Adrenal gland (tissue), 12 donors: ENCODE measurements around the gene ZNF576. TPM values are rescaled to one million over a fixed set of nuclear protein-coding genes. Genes with fewer than 3 reads are reported as not detected.

Experiments used
- DNase-seq, 7 donors: peaks; one replicate each; pipeline ENCODE4 v3.0.0-alpha.2; 2019 to 2020
- H3K27ac ChIP-seq, 5 donors: fragments of 200-600 bp; sonication (generic) in 4 of 5; 1 replicate in 3 of 5; 2 replicates in 2 of 5; pipeline versions ENCODE4 v1.5.1 to v1.8.0; 2016 to 2020; ENCODE audit warnings: mild to moderate bottlenecking in 1 of 5
- H3K27me3 ChIP-seq: fragments of 200-600 bp; 2 replicates; pipeline ENCODE4 v1.8.0; 2021
- H3K36me3 ChIP-seq, 2 donors: fragments of 200-600 bp; replicated peaks in 1 of 2; 1 replicate in 1 of 2; 2 replicates in 1 of 2; pipeline versions ENCODE4 v1.5.1 to v1.8.0; 2018 to 2022
- H3K4me1 ChIP-seq, 2 donors: fragments of 200-600 bp; replicated peaks in 1 of 2; 1 replicate in 1 of 2; 2 replicates in 1 of 2; pipeline versions ENCODE4 v1.5.1 to v1.8.0; 2018 to 2021
- H3K4me3 ChIP-seq, 4 donors: fragments of 200-600 bp; sonication (generic) in 3 of 4; one replicate each; pipeline ENCODE4 v1.5.1; 2016 to 2018
- H3K9me3 ChIP-seq, 3 donors: fragments of 200-600 bp; sonication (generic) in 1 of 3; replicated peaks in 1 of 3; 1 replicate in 2 of 3; 2 replicates in 1 of 3; pipeline versions ENCODE4 v1.5.1 to v1.8.0; 2016 to 2021
- POLR2A ChIP-seq, 2 donors: fragments of 450-650 bp; IDR thresholded peaks; one replicate each; pipeline ENCODE4 v1.6.1; 2017; ENCODE audit warnings: antibody characterized with exemption in 2 of 2, mild to moderate bottlenecking in 2 of 2, moderate library complexity in 1 of 2
- WGBS, 4 donors: extraction: QIAGEN DNeasy Blood & Tissue Kit in 2 of 4; methylation state at CpG; one replicate each; pipeline versions ENCODE4 v1.1.5 to v1.1.7; 2013 to 2017; 5-methylcytosine and 5-hydroxymethylcytosine counted together
- intact Hi-C, 2 donors: fragments of 100-400 bp; cut with DNase I; formaldehyde crosslinking; loops; one replicate each; pipeline versions ENCODE4 v1.14.1 to v1.15.0; 2022 to 2023
- polyA plus RNA-seq, 3 donors: library from polyadenylated mRNA; stranded (reverse); fragments of 200-250 nt in 2 of 3; fragments of 350-450 nt in 1 of 3; fragmentation: Illumina TruSeq in 1 of 3; extraction: RNeasy Lipid Tissue Mini Kit (QIAGEN cat#74804) in 1 of 3; gene quantifications; one replicate each; pipeline ENCODE4 v1.2.3, GENCODE V29; 2013 to 2014
- total RNA-seq, 9 donors: library from RNA; depleted of rRNA in 4 of 9; stranded (reverse); fragments of >200 nt in 4 of 9; fragments of 120-200 nt in 1 of 9; fragmentation: NEBNext Ultra II Directional in 1 of 9; extraction: Animal tissue kit (Norgen Biotek cat#: 25700) in 1 of 9; gene quantifications; one replicate each; pipeline versions ENCODE4 v1.1.0 to v1.2.4, GENCODE V29; 2013 to 2023
- TF ChIP-seq, protein P1 (sequence below), 6 experiments: fragments of 450-650 bp in 4 of 6; fragments of 200-600 bp in 2 of 6; sonication (generic) in 1 of 6; IDR thresholded peaks; 1 replicate in 5 of 6; 2 replicates in 1 of 6; pipeline versions ENCODE4 v1.5.1 to v1.8.0; 2016 to 2021; ENCODE audit warnings: antibody characterized with exemption in 6 of 6, mild to moderate bottlenecking in 2 of 6, moderate library complexity in 1 of 6
- donor health status: healthy with polysubstance abuse.
- donor health status: Bipolar disorder and iron deficiency.
- donor health status: DM: yes; HTN: yes; CAD: no.
- donor health status: DM: no; HTN: no; CAD: no.
- donor health status: DM: no; HTN: no; CAD: no.
- donor health status: DM: yes; HTN: yes; CAD: no.

ZNF576 gene
- total and polyA plus RNA-seq, 12 donors = 9.8 to 114 (median 21.0) TPM

DNA sequence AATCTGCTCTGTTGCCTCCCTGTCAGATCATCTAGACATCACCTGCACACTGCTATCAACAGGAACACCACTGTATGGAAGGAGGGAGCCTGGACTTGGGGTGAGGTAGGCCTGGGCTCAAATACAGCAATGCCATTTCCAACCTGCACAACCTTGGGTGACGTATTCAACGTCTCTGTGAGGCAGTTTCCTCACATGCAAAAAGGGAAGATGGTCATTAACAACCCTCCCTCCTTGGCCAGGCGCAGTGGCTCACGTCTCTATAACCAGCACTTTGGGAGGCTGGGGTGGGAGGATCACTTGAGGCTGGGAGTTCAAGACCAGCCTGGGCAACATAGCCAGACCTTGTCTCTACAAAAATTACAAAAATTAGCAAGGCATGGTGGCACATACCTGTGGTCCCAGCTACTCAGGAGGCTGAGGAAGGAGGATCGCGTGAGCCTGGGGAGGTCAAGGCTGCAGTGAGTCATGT lies 34.1 kb upstream of the ZNF576 start:
- H3K4me3 ChIP-seq = no peak overlapping the region
- intact Hi-C loops = no loop called here
- peaks cover 17 to 22% of the 10 kb centered on the region in 2 donors for H3K4me1 ChIP-seq
- TF ChIP-seq, protein P1, sequence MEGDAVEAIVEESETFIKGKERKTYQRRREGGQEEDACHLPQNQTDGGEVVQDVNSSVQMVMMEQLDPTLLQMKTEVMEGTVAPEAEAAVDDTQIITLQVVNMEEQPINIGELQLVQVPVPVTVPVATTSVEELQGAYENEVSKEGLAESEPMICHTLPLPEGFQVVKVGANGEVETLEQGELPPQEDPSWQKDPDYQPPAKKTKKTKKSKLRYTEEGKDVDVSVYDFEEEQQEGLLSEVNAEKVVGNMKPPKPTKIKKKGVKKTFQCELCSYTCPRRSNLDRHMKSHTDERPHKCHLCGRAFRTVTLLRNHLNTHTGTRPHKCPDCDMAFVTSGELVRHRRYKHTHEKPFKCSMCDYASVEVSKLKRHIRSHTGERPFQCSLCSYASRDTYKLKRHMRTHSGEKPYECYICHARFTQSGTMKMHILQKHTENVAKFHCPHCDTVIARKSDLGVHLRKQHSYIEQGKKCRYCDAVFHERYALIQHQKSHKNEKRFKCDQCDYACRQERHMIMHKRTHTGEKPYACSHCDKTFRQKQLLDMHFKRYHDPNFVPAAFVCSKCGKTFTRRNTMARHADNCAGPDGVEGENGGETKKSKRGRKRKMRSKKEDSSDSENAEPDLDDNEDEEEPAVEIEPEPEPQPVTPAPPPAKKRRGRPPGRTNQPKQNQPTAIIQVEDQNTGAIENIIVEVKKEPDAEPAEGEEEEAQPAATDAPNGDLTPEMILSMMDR (IDR thresholded peaks at IDR 0.05) = no peak
- TF ChIP-seq POLR2A (IDR thresholded peaks at IDR 0.05) = no peak
- H3K36me3 ChIP-seq = peaks cover 0 to 5% of the 10 kb centered on the region in 2 donors
- no peaks in the 10 kb centered on the region for H3K27me3 ChIP-seq
- H3K27ac ChIP-seq = peak overlapping the region; percentile 63 to 94 (median 82)
- H3K9me3 ChIP-seq = no peaks in the 10 kb centered on the region
- DNase-seq = peak in 1 of 7 donors; percentile 58
- WGBS, 4 donors = 50 to 70% (median 62%) methylated on average over 5 to 6 of the region's 6 CpGs

DNA sequence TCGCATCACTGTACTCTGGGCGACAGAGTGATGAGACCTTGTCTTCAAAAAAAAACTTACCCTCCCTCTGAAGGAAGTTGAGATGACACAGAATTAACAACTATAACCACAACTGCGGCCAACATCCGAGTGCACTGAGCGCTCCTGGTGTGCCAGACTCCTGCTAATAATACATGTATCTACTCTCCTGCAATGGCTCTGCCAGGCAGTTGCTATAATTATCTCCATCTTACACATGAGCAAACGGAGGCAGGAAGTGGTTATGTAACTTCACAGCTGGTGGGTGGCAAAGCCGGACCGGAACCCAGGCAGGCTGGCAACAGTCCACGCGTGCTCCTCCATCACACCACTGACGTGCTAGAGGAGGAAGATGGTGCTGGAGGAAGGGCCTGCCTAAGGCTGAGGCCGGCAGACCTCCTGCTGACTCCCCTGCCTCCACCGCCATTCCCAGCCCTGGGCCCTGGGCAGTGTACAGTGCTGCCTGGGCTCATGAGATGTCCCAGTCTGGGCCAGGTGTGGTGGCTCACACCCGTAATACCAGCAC lies 33.6 kb upstream of the ZNF576 start:
- H3K9me3 ChIP-seq = no peaks in the 10 kb centered on the region
- H3K4me1 ChIP-seq = peaks cover 16 to 22% of the 10 kb centered on the region in 2 donors
- no peaks in the 10 kb centered on the region for H3K27me3 ChIP-seq
- 16 to 33% (median 24%) methylated on average over 13 to 14 of the region's 14 CpGs for WGBS, 4 donors
- intact Hi-C loops = no loop called here
- H3K27ac ChIP-seq = peak overlapping the region; percentile 63 to 94 (median 82)
- H3K4me3 ChIP-seq = no peak overlapping the region
- peaks cover 0 to 5% of the 10 kb centered on the region in 2 donors for H3K36me3 ChIP-seq
- TF ChIP-seq, protein P1 (IDR thresholded peaks at IDR 0.05) = no peak
- peak in 1 of 2 donors; percentile 54 for TF ChIP-seq POLR2A (IDR thresholded peaks at IDR 0.05)
- DNase-seq = peak; percentile 79 to 97 (median 90)

- Histone ChIP-seq H3K27me3 (no peaks in the 10 kb centered on the region), H3K4me3 (no peak overlapping the region), H3K27ac (peak overlapping the region in 3 of 5 donors; percentile 82 to 94 (median 92)), H3K4me1 (peaks cover 10 to 17% of the 10 kb centered on the region in 2 donors), H3K9me3 (no peaks in the 10 kb centered on the region), H3K36me3 (peaks cover 0 to 5% of the 10 kb centered on the region in 2 donors)
- DNase-seq = no peak
- WGBS, 4 donors = 85 to 89% (median 89%) methylated on average over 10 of the region's 10 CpGs
- no peak for TF ChIP-seq POLR2A (IDR thresholded peaks at IDR 0.05)
- TF ChIP-seq, protein P1 (IDR thresholded peaks at IDR 0.05) = no peak
- intact Hi-C loops = no loop called here
Observed at GRCh38 chr19:43563816-43564457, 32.5 kb upstream of the ZNF576 start.

GRCh38 chr19:43564800-43565199 lies 31.6 kb upstream of the ZNF576 start:
- Histone ChIP-seq H3K4me3 (no peak overlapping the region), H3K9me3 (no peaks in the 10 kb centered on the region), H3K27me3 (no peaks in the 10 kb centered on the region), H3K4me1 (peaks cover 10 to 17% of the 10 kb centered on the region in 2 donors), H3K27ac (no peak overlapping the region), H3K36me3 (peaks cover 0 to 1% of the 10 kb centered on the region in 2 donors)
- TF ChIP-seq, protein P1 (IDR thresholded peaks at IDR 0.05) = no peak
- no peak for TF ChIP-seq POLR2A (IDR thresholded peaks at IDR 0.05)
- 68 to 80% (median 73%) methylated on average over 9 of the region's 9 CpGs for WGBS, 4 donors
- no peak for DNase-seq
- intact Hi-C loops = no loop called here
